Measurements from ENCODE around the gene UNKL. TPM values are rescaled to one million over a fixed set of nuclear protein-coding genes. Genes with fewer than 3 reads are reported as not detected.
"Not testable (repeated sequence)": the region's sequence is repeated elsewhere in the genome, so short reads cannot be mapped to it uniquely, and the experiment has no call there.

Gene UNKL
- total RNA-seq, 1 donor from 2014 or later: 70.7 TPM

DNA sequence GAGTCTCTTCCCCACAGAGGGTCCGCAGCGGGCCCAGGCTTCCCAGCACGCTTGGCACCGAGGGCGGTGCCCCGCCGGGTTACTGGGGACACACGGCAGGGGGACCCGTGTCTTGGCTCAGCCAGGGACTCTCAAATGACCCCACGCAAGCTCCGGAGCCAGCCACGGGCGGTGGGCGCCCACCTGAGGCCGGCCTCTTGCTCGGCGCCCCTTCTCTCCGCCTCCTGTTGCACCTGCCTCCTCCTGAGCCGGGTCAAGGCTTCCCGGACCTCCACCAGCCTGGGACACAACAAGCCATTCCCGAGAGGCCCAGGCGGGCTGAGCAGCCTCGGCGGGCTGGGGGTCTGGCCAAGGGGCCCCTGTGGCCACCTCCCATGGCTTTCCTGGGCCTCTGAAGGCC is 28.2 kb upstream of the UNKL start:
- ATAC-seq (ENCODE audit: low read depth): no peak
- Mint-ChIP-seq H3K4me1 (peaks cover 7% of the 10 kb centered on the region), H3K4me3 (no peak overlapping the region), H3K36me3 (ENCODE audit: low read depth) (peaks cover 7% of the 10 kb centered on the region), H3K9me3 (no peaks in the 10 kb centered on the region), H3K27ac (no peak overlapping the region), H3K27me3 (no peaks in the 10 kb centered on the region)
- TF ChIP-seq, protein P1, sequence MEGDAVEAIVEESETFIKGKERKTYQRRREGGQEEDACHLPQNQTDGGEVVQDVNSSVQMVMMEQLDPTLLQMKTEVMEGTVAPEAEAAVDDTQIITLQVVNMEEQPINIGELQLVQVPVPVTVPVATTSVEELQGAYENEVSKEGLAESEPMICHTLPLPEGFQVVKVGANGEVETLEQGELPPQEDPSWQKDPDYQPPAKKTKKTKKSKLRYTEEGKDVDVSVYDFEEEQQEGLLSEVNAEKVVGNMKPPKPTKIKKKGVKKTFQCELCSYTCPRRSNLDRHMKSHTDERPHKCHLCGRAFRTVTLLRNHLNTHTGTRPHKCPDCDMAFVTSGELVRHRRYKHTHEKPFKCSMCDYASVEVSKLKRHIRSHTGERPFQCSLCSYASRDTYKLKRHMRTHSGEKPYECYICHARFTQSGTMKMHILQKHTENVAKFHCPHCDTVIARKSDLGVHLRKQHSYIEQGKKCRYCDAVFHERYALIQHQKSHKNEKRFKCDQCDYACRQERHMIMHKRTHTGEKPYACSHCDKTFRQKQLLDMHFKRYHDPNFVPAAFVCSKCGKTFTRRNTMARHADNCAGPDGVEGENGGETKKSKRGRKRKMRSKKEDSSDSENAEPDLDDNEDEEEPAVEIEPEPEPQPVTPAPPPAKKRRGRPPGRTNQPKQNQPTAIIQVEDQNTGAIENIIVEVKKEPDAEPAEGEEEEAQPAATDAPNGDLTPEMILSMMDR (IDR thresholded peaks at IDR 0.05): no peak
- no peak for DNase-seq
- ChIA-PET CTCF (interaction anchor here (1.4 kb wide), 1 partner anchor 16 kb away, joined by 3 read pairs; no protein-coding TSS in a partner anchor), POLR2A (interaction anchor here (0.6 to 4.0 kb wide), 2 partner anchors 22 to 130 kb away, joined by 10 to 16 read pairs; partner anchors contain the start of gene UQCC4)
- intact Hi-C loops (cut with micrococcal nuclease): no loop called here

GRCh38 chr16:1441391-1441829 is 26.9 kb upstream of the UNKL start:
- intact Hi-C loops (cut with micrococcal nuclease): no loop called here
- ChIA-PET CTCF (no interaction called here), POLR2A (interaction anchor here (4.0 kb wide), 1 partner anchor 21 kb away, joined by 16 read pairs; the partner anchor contains the start of gene UQCC4)
- Mint-ChIP-seq H3K9me3 (no peaks in the 10 kb centered on the region), H3K4me1 (peaks cover 7% of the 10 kb centered on the region), H3K36me3 (ENCODE audit: low read depth) (peaks cover 5% of the 10 kb centered on the region), H3K27ac (no peak overlapping the region), H3K27me3 (no peaks in the 10 kb centered on the region), H3K4me3 (no peak overlapping the region)
- ATAC-seq (ENCODE audit: low read depth) (no peak), DNase-seq (no peak)
- TF ChIP-seq, protein P1 (IDR thresholded peaks at IDR 0.05): no peak

GRCh38 chr16:1439699-1440074 is 25.2 kb upstream of the UNKL start:
- intact Hi-C loops (cut with micrococcal nuclease); ATAC-seq (ENCODE audit: low read depth); H3K9me3 Mint-ChIP-seq; H3K27me3 Mint-ChIP-seq; CTCF ChIA-PET; H3K4me3 Mint-ChIP-seq; H3K36me3 Mint-ChIP-seq (ENCODE audit: low read depth); DNase-seq; H3K4me1 Mint-ChIP-seq; H3K27ac Mint-ChIP-seq: not testable (repeated sequence)
- POLR2A ChIA-PET: interaction anchor here (1.1 kb wide), 1 partner anchor 12 kb away, joined by 4 read pairs; no protein-coding TSS in a partner anchor

- TF ChIP-seq, protein P1 (IDR thresholded peaks at IDR 0.05): no peak
- no peaks in the 10 kb centered on the region for H3K27me3 Mint-ChIP-seq
- no peaks in the 10 kb centered on the region for H3K36me3 Mint-ChIP-seq (ENCODE audit: low read depth)
- ATAC-seq (ENCODE audit: low read depth) (no peak), DNase-seq (no peak)
- no peak overlapping the region for H3K4me3 Mint-ChIP-seq
- CTCF ChIA-PET: no interaction called here
- intact Hi-C loops (cut with micrococcal nuclease): no loop called here
- POLR2A ChIA-PET: interaction anchor here (1.0 to 1.1 kb wide), 2 partner anchors 18 to 20 kb away, joined by 3 to 10 read pairs; no protein-coding TSS in a partner anchor
- H3K4me1 Mint-ChIP-seq: no peaks in the 10 kb centered on the region
- no peaks in the 10 kb centered on the region for H3K9me3 Mint-ChIP-seq
- no peak overlapping the region for H3K27ac Mint-ChIP-seq
These were observed 24.7 kb upstream of the UNKL start for GRCh38 chr16:1439058-1439698.

- ChIA-PET CTCF (no interaction called here), POLR2A (interaction anchor here (1.0 to 1.1 kb wide), 2 partner anchors 17 to 20 kb away, joined by 3 to 10 read pairs; no protein-coding TSS in a partner anchor)
- intact Hi-C loops (cut with micrococcal nuclease): no loop called here
- ATAC-seq (ENCODE audit: low read depth) (no peak), DNase-seq (no peak)
- H3K27ac Mint-ChIP-seq: no peak overlapping the region
- no peaks in the 10 kb centered on the region for H3K27me3 Mint-ChIP-seq
- TF ChIP-seq, protein P1 (IDR thresholded peaks at IDR 0.05): no peak
- no peak overlapping the region for H3K4me3 Mint-ChIP-seq
- H3K36me3 Mint-ChIP-seq (ENCODE audit: low read depth): no peaks in the 10 kb centered on the region
- no peaks in the 10 kb centered on the region for H3K9me3 Mint-ChIP-seq
- no peaks in the 10 kb centered on the region for H3K4me1 Mint-ChIP-seq
These were observed 23.9 kb upstream of the UNKL start for GRCh38 chr16:1438229-1439057.

Data from activated B cell treated with CpG ODN at 0.5 μM for 24 hours (primary cell).